HepG2 (cell line): Measurements from ENCODE around the gene SLC16A1. TPM values are rescaled to one million over a fixed set of nuclear protein-coding genes. Genes with fewer than 3 reads are reported as not detected.

Experiments
- ATAC-seq: fragments of 200-7000 bp; cut with Tn5 transposase; 3 replicates; pipeline ENCODE4 v1.9.1; 2020; ENCODE audit warnings: mild to moderate bottlenecking, moderate library complexity
- BruUV-seq: library from RNA; stranded (reverse); fragments of 400-500 nt; replicated peaks from 2 replicates; lab custom pipeline; 2021; lab: Mats Ljungman, UMichigan
- CTCF ChIA-PET: fragments of 300-600 bp; formaldehyde crosslinking; extraction: SDS; loops from one replicate; lab custom pipeline; 2021; ENCODE audit warnings: low total read pairs, inconsistent platforms, low intra/inter-chr PET ratio; lab: Yijun Ruan, JAX
- POLR2A ChIA-PET: fragments of 350-600 bp; sonication (Branson Sonifier 250); formaldehyde crosslinking; loops from one replicate; lab custom pipeline; 2020; ENCODE audit warnings: antibody characterized with exemption, inconsistent platforms; lab: Yijun Ruan, JAX
- DNase-seq: peaks from one replicate; pipeline ENCODE4 v3.0.0-alpha.2; 2015; ENCODE audit warnings: low spot score
- FAIRE-seq: peaks from 3 replicates; lab custom pipeline; 2011; peaks lifted over from hg19 to GRCh38; lab: Jason Lieb, UNC
- H2AFZ ChIP-seq: one replicate; pipeline ENCODE4 v1.6.1; 2011; ENCODE audit warnings: low read length, inconsistent platforms
- H3K27ac ChIP-seq: fragments of 300-600 bp; 3 replicates; pipeline ENCODE4 v1.8.0; 2011; ENCODE audit warnings: mixed run types, mild to moderate bottlenecking, mixed read lengths, low read length, inconsistent platforms; ENCODE audit not compliant: insufficient read depth; ENCODE audit errors: extremely low read length
- H3K27me3 ChIP-seq, 2 experiments: fragments of 200-600 bp in 1 of 2; 2 replicates in 1 of 2; 3 replicates in 1 of 2; pipeline versions ENCODE4 v1.6.0 to v1.8.0; 2011; ENCODE audit warnings: low read length in 2 of 2, mild to moderate bottlenecking in 2 of 2, moderate library complexity in 2 of 2, inconsistent platforms in 1 of 2; ENCODE audit not compliant: insufficient read depth in 2 of 2, control insufficient read depth in 1 of 2
- H3K36me3 ChIP-seq, 2 experiments: fragments of 200-600 bp in 1 of 2; replicated peaks in 1 of 2; 2 replicates in 1 of 2; 3 replicates in 1 of 2; pipeline versions ENCODE4 v1.5.1 to v1.8.0; 2011; ENCODE audit warnings: low read length in 2 of 2, inconsistent platforms in 1 of 2; ENCODE audit not compliant: insufficient read depth in 2 of 2, control insufficient read depth in 1 of 2
- H3K4me1 ChIP-seq: 2 replicates; pipeline ENCODE4 v1.5.1; 2012; ENCODE audit warnings: low read length, inconsistent platforms; ENCODE audit not compliant: insufficient read depth
- H3K4me2 ChIP-seq: 2 replicates; pipeline ENCODE4 v1.6.0; 2011; ENCODE audit warnings: low read depth, low read length, inconsistent platforms
- H3K4me3 ChIP-seq, 3 experiments: fragments of 200-600 bp in 1 of 3; sonication (generic), shearing (Covaris generic) in 1 of 3; replicated peaks in 1 of 3; 2 replicates each; pipeline ENCODE4 v1.5.1; 2011 to 2016; ENCODE audit warnings: low read length in 3 of 3, inconsistent platforms in 2 of 3, low read depth in 2 of 3, mild to moderate bottlenecking in 2 of 3, control low read depth in 1 of 3, mixed read lengths in 1 of 3; ENCODE audit not compliant: insufficient read depth in 1 of 3
- H3K79me2 ChIP-seq: one replicate; pipeline ENCODE4 v1.6.1; 2011; ENCODE audit warnings: low read length, inconsistent platforms; ENCODE audit not compliant: insufficient read depth
- H3K9ac ChIP-seq: 2 replicates; pipeline ENCODE4 v1.6.0; 2011; ENCODE audit warnings: mild to moderate bottlenecking, low read depth, low read length, inconsistent platforms; ENCODE audit not compliant: insufficient read depth
- H3K9me3 ChIP-seq: 2 replicates; pipeline ENCODE4 v1.5.1; 2012; ENCODE audit warnings: mild to moderate bottlenecking, low read length
- H4K20me1 ChIP-seq: 2 replicates; pipeline ENCODE4 v1.6.0; 2011; ENCODE audit warnings: inconsistent platforms, mild to moderate bottlenecking, low read length, moderate library complexity; ENCODE audit not compliant: insufficient read depth
- NFE2L2 ChIP-seq: fragments of 150-350 bp; IDR thresholded peaks from 2 replicates; pipeline ENCODE4 v1.6.1; 2014; ENCODE audit warnings: low read length
- RNF219 ChIP-seq: sonication (generic); formaldehyde crosslinking; IDR thresholded peaks from 2 replicates; pipeline ENCODE4 v1.5.0; 2020; ENCODE audit warnings: mild to moderate bottlenecking, missing genetic modification reagents
- ZNF230 ChIP-seq: sonication (generic); formaldehyde crosslinking; IDR thresholded peaks from 2 replicates; pipeline ENCODE4 v1.4.0; 2020; ENCODE audit warnings: mild to moderate bottlenecking, missing genetic modification reagents
- ZNF782 ChIP-seq: sonication (generic); formaldehyde crosslinking; IDR thresholded peaks from 2 replicates; pipeline ENCODE4 v1.4.0; 2020; ENCODE audit warnings: missing genetic modification reagents, mild to moderate bottlenecking, borderline replicate concordance
- WGBS: methylation state at CpG from one replicate; pipeline ENCODE4 v1.1.6; 2017; ENCODE audit warnings: low lambda C conversion rate; 5-methylcytosine and 5-hydroxymethylcytosine counted together
- in situ Hi-C: cut with HindIII; loops from 2 replicates; pipeline ENCODE4 v1.10.0; 2017; ENCODE audit warnings: low pct_unique_long_range_greater_than_20kb; ENCODE audit not compliant: extremely low pct_ligation_motif_present
- intact Hi-C: fragments of 100-400 bp; cut with micrococcal nuclease; formaldehyde crosslinking; loops from one replicate; pipeline ENCODE4 v1.10.0; 2022; ENCODE audit not compliant: unreplicated experiment
- polyA plus RNA-seq, 8 experiments: library from polyadenylated mRNA; depleted of rRNA in 3 of 8; stranded (reverse) in 7 of 8; unstranded in 1 of 8; fragments of >200 nt; fragmentation: Illumina TruSeq in 4 of 8; extraction: Trizol in 4 of 8; gene quantifications; 2 replicates each; pipeline versions ENCODE4 v1.2.1 to v1.2.3, GENCODE V29; 2011 to 2016; ENCODE audit warnings: low read depth in 4 of 8, missing spikeins in 1 of 8, mixed read lengths in 1 of 8; ENCODE audit not compliant: insufficient read depth in 1 of 8
- total RNA-seq, 5 experiments: library from RNA; depleted of rRNA; stranded (reverse); fragments of >200 nt; fragmentation: Illumina TruSeq; extraction: Trizol; gene quantifications; 2 replicates each; pipeline ENCODE4 v1.2.3, GENCODE V29; 2016; ENCODE audit warnings: low read depth in 1 of 5

The SLC16A1 gene
- total and polyA plus RNA-seq, 2 of the 13 experiments (the other 11 are each of a cell fraction or from before 2014, with no cell fraction given): 106 to 142 TPM

GRCh38 chr1:112923234-112923958 lies 32.6 kb downstream of the SLC16A1 start:
- Histone ChIP-seq H3K27me3 (no peaks in the 10 kb centered on the region; a peak in 1 of 5 replicates), H4K20me1 (peaks cover 7% of the 10 kb centered on the region; the same call in 1 of the 2 replicates), H3K27ac (no peak overlapping the region), H3K9ac (no peak overlapping the region), H3K36me3 (peaks cover 17 to 67% of the 10 kb centered on the region in 2 experiments; a peak in 4 of 5 replicates), H3K4me2 (no peak overlapping the region), H2AFZ (no peak overlapping the region), H3K79me2 (no peaks in the 10 kb centered on the region), H3K9me3 (no peaks in the 10 kb centered on the region), H3K4me1 (peaks cover 13% of the 10 kb centered on the region), H3K4me3 (no peak overlapping the region)
- DNase-seq (no peak), ATAC-seq (peak; percentile 37), FAIRE-seq (no peak)
- in situ Hi-C loops (no loop called here), intact Hi-C loops (no loop called here)
- WGBS: 100% methylated on average over 2 of the region's 25 CpGs
- CTCF ChIA-PET: no interaction called here
- POLR2A ChIA-PET: no interaction called here
- no peak for TF ChIP-seq ZNF230 (CRISPR knock-in tag)
- no peak for TF ChIP-seq NFE2L2
- TF ChIP-seq ZNF782 (CRISPR knock-in tag): no peak
- no peak for TF ChIP-seq RNF219
- no TSS peak for BruUV-seq
